ENCODE data around the gene GSX2. TPM values are rescaled to one million over a fixed set of nuclear protein-coding genes. Genes with fewer than 3 reads are reported as not detected.
A peak's percentile ranks its signal among the peaks of the same experiment; 100 is the strongest.

The GSX2 gene
- total and polyA plus RNA-seq, 2 of the 8 experiments (the other 6 are each of a cell fraction or from before 2014, with no cell fraction given), result not detected

DNA sequence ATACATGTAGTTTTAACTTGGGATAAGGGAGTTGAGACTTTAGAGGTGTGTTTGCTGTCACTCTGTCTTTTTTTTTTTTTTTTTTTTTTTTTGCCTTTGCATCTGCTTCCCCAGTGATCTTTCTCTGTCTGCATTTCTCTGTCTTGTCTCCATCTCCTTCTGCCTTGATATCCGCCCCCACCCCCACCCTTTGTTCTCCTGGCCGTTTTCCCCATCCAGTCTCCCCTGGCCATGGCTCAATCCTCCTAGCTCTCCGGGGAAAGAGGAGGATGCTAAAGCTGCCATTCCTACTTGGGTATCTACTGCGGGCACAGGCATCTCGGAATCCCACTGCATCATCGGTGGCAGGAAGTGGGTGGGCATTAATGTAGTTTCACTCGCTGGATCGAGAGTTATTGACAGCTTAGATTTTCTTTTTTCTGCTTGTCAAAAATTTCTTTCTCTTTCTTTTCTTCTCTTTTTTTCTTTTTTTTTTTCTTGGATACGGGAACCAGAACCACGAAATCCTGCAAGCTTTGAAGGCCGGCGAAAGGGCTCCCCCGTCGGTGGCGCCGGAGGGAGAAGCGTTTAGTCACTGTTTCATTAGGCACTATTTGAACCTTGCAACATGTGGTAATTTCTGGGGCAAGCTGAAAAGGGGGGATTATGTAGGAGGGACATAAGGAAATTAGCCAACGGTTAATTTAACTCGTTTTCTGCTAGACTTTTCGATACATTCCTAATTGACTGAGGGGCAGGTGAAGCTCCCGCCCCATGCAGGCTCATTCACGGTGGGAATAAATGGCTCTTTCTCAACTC is 8.2 kb downstream of the GSX2 start:
- no peak overlapping the region for H3K4ac ChIP-seq (replicated peaks; ENCODE audit: insufficient read length, low read depth, low read length)
- no peak overlapping the region for H4K91ac ChIP-seq (replicated peaks; ENCODE audit: insufficient read length, low read length)
- no peak overlapping the region for H2BK120ac ChIP-seq (replicated peaks; ENCODE audit: low read depth, low read length)
- H3K9ac ChIP-seq (replicated peaks in 1 of 4; ENCODE audit: extremely low read depth in 1 of 4, low read depth in 3 of 4, low read length in 3 of 4), result no peak overlapping the region
- H4K5ac ChIP-seq (ENCODE audit: insufficient read length, low read depth, low read length), result no peak overlapping the region
- no peak for DNase-seq (ENCODE audit: low read depth in 1 of 2, low spot score in 2 of 2)
- no peak overlapping the region; the same call in 1 of the 2 replicates for H2BK12ac ChIP-seq (ENCODE audit: low read depth, low read length)
- H3K56ac ChIP-seq (replicated peaks; ENCODE audit: insufficient read length, low read depth, low read length), result no peak overlapping the region
- H4K8ac ChIP-seq (ENCODE audit: extremely low read depth, insufficient read depth, low read length), result no peak overlapping the region
- H2BK5ac ChIP-seq (ENCODE audit: low read depth, low read length), result no peak overlapping the region
- POLR2A ChIA-PET (ENCODE audit: partially characterized antibody), result interaction anchor here (0.7 to 3.5 kb wide), 7 partner anchors 9 to 134 kb away, joined by 3 to 16 read pairs (median 4); no protein-coding TSS in a partner anchor
- H3K23me2 ChIP-seq (ENCODE audit: low read depth, low read length), result peaks cover 16% of the 10 kb centered on the region; the same call in 1 of the 2 replicates
- no peaks in the 10 kb centered on the region for H3K9me3 ChIP-seq (ENCODE audit: insufficient read depth in 2 of 2, low read depth in 1 of 2, low read length in 1 of 2)
- H3K79me2 ChIP-seq (ENCODE audit: control insufficient read depth in 1 of 2, insufficient read depth in 2 of 2, low read length in 2 of 2), result no peaks in the 10 kb centered on the region
- H3K4me2 ChIP-seq (ENCODE audit: insufficient read depth in 1 of 2, low read depth in 2 of 2, low read length in 2 of 2), result peak overlapping the region; percentile 89 to 91
- peaks cover 37 to 77% (median 66%) of the 10 kb centered on the region in 4 experiments for H3K27me3 ChIP-seq (replicated peaks in 1 of 4; ENCODE audit: control insufficient read depth in 3 of 4, extremely low read depth in 1 of 4, insufficient read depth in 3 of 4, low read length in 3 of 4)
- H3K27ac ChIP-seq (ENCODE audit: low read depth, low read length), result no peak overlapping the region
- H3K36me3 ChIP-seq (ENCODE audit: control insufficient read depth in 2 of 4, insufficient read depth in 4 of 4, low read length in 3 of 4), result no peaks in the 10 kb centered on the region
- TF ChIP-seq TAF1 (IDR thresholded peaks at IDR 0.05; ENCODE audit: low read depth, low read length), result no peak
- peak; percentile 22 for TF ChIP-seq RNF2 (IDR thresholded peaks at IDR 0.05; ENCODE audit: borderline replicate concordance, low read depth, low read length, missing control alignments, poor library complexity, severe bottlenecking)
- TF ChIP-seq, protein P1, sequence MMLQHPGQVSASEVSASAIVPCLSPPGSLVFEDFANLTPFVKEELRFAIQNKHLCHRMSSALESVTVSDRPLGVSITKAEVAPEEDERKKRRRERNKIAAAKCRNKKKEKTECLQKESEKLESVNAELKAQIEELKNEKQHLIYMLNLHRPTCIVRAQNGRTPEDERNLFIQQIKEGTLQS (IDR thresholded peaks at IDR 0.05; ENCODE audit: insufficient read depth, low read depth, low read length), result no peak
- H2AFZ ChIP-seq (ENCODE audit: low read length), result no peak overlapping the region
- H3K14ac ChIP-seq (ENCODE audit: insufficient read length), result no peak overlapping the region
- 0 out of 2 replicates have a peak overlapping the region, but pooled peaks have one; percentile 1 for H2BK20ac ChIP-seq (ENCODE audit: low read length)
- H3K4me3 ChIP-seq (ENCODE audit: extremely low read depth in 1 of 4, insufficient read depth in 2 of 4, low read depth in 3 of 4, low read length in 4 of 4), result peak overlapping the region; percentile 1 to 54 (median 39); a peak in 7 of 8 replicates
- H4K20me1 ChIP-seq (replicated peaks in 1 of 2; ENCODE audit: control insufficient read depth in 1 of 2, insufficient read depth in 2 of 2, low read length in 2 of 2), result peaks cover 0 to 6% of the 10 kb centered on the region in 2 experiments
- no peak for FAIRE-seq
- WGBS, 2 experiments (ENCODE audit: extremely low coverage in 1 of 2, insufficient coverage in 1 of 2, insufficient read length in 1 of 2, insufficient replicate concordance in 2 of 2, low coverage in 1 of 2, low lambda C conversion rate in 2 of 2, missing lambda C conversion rate in 1 of 2), result 2% methylated on average over 22 of the region's 22 CpGs; no CpG with 5 or more reads in 1 of the 2 experiments
- no peak overlapping the region for H2AK5ac ChIP-seq (ENCODE audit: low read depth, low read length)
- no peak overlapping the region for H2BK15ac ChIP-seq (ENCODE audit: low read length)
- CTCF ChIA-PET (ENCODE audit: partially characterized antibody), result interaction anchor here (0.7 to 8.6 kb wide), 13 partner anchors 12 to 1093 kb away, joined by 3 to 62 read pairs (median 4); no protein-coding TSS in a partner anchor
- no peak overlapping the region for H3K23ac ChIP-seq (ENCODE audit: insufficient read length)
- peaks cover 4 to 29% (median 16%) of the 10 kb centered on the region in 4 experiments for H3K4me1 ChIP-seq (replicated peaks in 1 of 4; ENCODE audit: control insufficient read depth in 3 of 4, insufficient read depth in 4 of 4, low read length in 3 of 4)
- no peak overlapping the region for H3K18ac ChIP-seq (ENCODE audit: extremely low read depth, low read length)
- no peaks in the 10 kb centered on the region for H3K79me1 ChIP-seq (ENCODE audit: low read depth, low read length)

Measured in H1 (cell line).